Fibroblast of the aortic adventitia (primary cell): ENCODE data around the gene ATAD2B. TPM values are rescaled to one million over a fixed set of nuclear protein-coding genes. Genes with fewer than 3 reads are reported as not detected.

Experiments used
- DNase-seq: peaks from one replicate; pipeline ENCODE4 v3.0.0-alpha.2; 2010; ENCODE audit warnings: low read depth
- H3K4me3 ChIP-seq: 2 replicates; pipeline ENCODE4 v1.5.1; 2011; ENCODE audit warnings: low read depth, mild to moderate bottlenecking, control low read depth, low read length, moderate library complexity
- CTCF ChIP-seq: IDR thresholded peaks from 2 replicates; pipeline ENCODE4 v1.5.1; 2011; ENCODE audit warnings: mild to moderate bottlenecking, low read length, control low read depth, inconsistent platforms; ENCODE audit not compliant: insufficient read depth
- total RNA-seq: library from RNA; depleted of rRNA; stranded (reverse); fragments of >200 nt; gene quantifications from 2 replicates; pipeline ENCODE4 v1.2.3, GENCODE V29; 2012; ENCODE audit warnings: low replicate concordance

The ATAD2B gene
- total RNA-seq, 1 donor: 10.6 TPM

GRCh38 chr2:23828986-23829385, 97.9 kb downstream of the ATAD2B start:
- TF ChIP-seq CTCF: no peak
- no peak overlapping the region for H3K4me3 ChIP-seq
- DNase-seq: no peak

GRCh38 chr2:23828256-23828980, 98.5 kb downstream of the ATAD2B start:
- peak; percentile 14 for DNase-seq

GRCh38 chr2:23827287-23827686, 99.6 kb downstream of the ATAD2B start:
- no peak for DNase-seq
- no peak for TF ChIP-seq CTCF
- no peak overlapping the region for H3K4me3 ChIP-seq

More at GRCh38 chr2:23828256-23828980, 98.5 kb downstream of the ATAD2B start:
- H3K4me3 ChIP-seq: no peak overlapping the region
- TF ChIP-seq CTCF: no peak

GRCh38 chr2:23826771-23827170, 100.2 kb downstream of the ATAD2B start:
- no peak overlapping the region for H3K4me3 ChIP-seq
- no peak for DNase-seq
- TF ChIP-seq CTCF: no peak

GRCh38 chr2:23826040-23826439, 100.9 kb downstream of the ATAD2B start:
- no peak for DNase-seq
- TF ChIP-seq CTCF: no peak
- no peak overlapping the region for H3K4me3 ChIP-seq

GRCh38 chr2:23824777-23825212, 102.1 kb downstream of the ATAD2B start:
- TF ChIP-seq CTCF: peak; percentile 70
- no peak overlapping the region for H3K4me3 ChIP-seq
- peak; percentile 76 for DNase-seq

- no peak for TF ChIP-seq CTCF
- H3K4me3 ChIP-seq: no peak overlapping the region
- DNase-seq: no peak
Measured at GRCh38 chr2:23823863-23824262, 103.1 kb downstream of the ATAD2B start.
